Measurements from ENCODE around the gene CREB5.

CREB5 gene

GRCh38 chr7:28649811-28650210 is 237.5 kb downstream of the CREB5 start:
- no peak for DNase-seq

GRCh38 chr7:28654110-28654509 is 241.8 kb downstream of the CREB5 start:
- DNase-seq: no peak

- no peak for DNase-seq
Measured at GRCh38 chr7:28656529-28656928, 244.2 kb downstream of the CREB5 start.

DNA sequence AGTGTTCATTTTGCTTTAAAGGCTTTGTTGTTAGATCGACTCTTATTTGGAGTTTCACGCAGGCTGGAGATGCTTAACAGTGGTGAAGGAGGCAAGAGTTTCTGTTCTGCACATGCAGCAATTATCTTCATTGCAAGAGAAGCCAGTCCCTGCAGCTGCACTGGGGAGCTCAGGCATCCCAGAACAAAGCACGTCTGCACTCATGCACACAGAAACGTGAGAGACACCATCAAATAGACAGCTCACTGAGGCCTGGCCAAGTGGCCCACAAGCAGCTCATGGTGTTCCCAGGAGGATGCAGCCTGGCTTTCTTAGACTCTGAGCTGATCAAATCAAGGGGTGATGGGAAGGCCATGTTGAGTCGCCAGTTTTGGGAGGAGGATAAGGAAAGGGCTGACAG is 246.1 kb downstream of the CREB5 start:
- no peak for DNase-seq

GRCh38 chr7:28660132-28660531 is 247.8 kb downstream of the CREB5 start:
- no peak for DNase-seq

- no peak for DNase-seq
Measured at GRCh38 chr7:28661826-28662595, 249.7 kb downstream of the CREB5 start.

GRCh38 chr7:28666154-28666553 is 253.8 kb downstream of the CREB5 start:
- no peak for DNase-seq

GRCh38 chr7:28668085-28668484 is 255.8 kb downstream of the CREB5 start:
- DNase-seq: no peak

GRCh38 chr7:28669330-28669729 is 257.0 kb downstream of the CREB5 start:
- no peak for DNase-seq

- no peak for DNase-seq
Measured at GRCh38 chr7:28671526-28671925, 259.2 kb downstream of the CREB5 start.

GRCh38 chr7:28672397-28672797 is 260.1 kb downstream of the CREB5 start:
- no peak for DNase-seq

DNA sequence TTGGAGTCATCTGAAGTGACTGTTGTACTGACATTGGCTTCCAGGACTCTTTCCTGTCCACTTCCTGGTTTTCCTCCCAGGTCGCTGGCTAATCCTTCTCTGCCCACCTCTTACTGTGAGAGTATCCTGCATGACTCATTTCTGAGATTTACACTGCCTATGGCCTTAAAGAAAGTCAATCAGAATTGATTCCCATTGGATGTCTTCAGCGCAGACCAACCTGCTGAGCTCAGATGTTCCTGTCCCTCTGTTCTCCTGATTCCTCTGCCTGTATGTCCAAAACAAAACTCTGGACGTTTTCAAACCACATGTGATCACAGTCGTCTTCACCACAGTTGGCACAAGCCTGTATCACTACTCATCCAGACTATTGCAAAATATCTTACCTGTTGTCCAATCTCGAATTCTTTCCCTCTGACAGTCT is 262.1 kb downstream of the CREB5 start:
- DNase-seq: no peak

- DNase-seq: no peak
Measured at GRCh38 chr7:28675429-28675828, 263.1 kb downstream of the CREB5 start.

GRCh38 chr7:28677668-28678067 is 265.4 kb downstream of the CREB5 start:
- no peak for DNase-seq

- no peak for DNase-seq
Measured at GRCh38 chr7:28678431-28678965, 266.2 kb downstream of the CREB5 start.

- DNase-seq: no peak
Measured at GRCh38 chr7:28681693-28682310, 269.5 kb downstream of the CREB5 start.

- no peak for DNase-seq
Measured at GRCh38 chr7:28682801-28683200, 270.5 kb downstream of the CREB5 start.

- no peak for DNase-seq
Measured at GRCh38 chr7:28684650-28685241, 272.4 kb downstream of the CREB5 start.

DNA sequence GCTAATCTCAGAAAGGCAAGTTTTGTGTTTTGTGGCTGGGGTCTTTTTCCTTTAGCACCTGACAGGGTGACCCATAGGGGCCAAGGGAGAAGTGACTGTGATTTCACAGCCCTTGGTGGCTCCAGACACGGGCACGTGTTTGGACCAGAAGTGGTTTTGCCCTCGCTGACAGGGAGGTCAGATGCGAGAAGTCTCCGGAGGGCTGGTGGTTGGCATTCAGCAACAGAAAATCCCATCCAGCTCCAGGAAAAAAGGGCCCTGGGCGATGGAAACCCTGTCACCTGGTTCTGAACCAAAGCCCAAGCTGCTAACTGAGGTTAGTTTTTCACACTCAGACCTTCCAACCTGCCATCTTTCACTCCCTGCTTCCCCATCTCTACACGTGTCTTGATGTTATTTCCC is 272.9 kb downstream of the CREB5 start:
- no peak for DNase-seq

DNA sequence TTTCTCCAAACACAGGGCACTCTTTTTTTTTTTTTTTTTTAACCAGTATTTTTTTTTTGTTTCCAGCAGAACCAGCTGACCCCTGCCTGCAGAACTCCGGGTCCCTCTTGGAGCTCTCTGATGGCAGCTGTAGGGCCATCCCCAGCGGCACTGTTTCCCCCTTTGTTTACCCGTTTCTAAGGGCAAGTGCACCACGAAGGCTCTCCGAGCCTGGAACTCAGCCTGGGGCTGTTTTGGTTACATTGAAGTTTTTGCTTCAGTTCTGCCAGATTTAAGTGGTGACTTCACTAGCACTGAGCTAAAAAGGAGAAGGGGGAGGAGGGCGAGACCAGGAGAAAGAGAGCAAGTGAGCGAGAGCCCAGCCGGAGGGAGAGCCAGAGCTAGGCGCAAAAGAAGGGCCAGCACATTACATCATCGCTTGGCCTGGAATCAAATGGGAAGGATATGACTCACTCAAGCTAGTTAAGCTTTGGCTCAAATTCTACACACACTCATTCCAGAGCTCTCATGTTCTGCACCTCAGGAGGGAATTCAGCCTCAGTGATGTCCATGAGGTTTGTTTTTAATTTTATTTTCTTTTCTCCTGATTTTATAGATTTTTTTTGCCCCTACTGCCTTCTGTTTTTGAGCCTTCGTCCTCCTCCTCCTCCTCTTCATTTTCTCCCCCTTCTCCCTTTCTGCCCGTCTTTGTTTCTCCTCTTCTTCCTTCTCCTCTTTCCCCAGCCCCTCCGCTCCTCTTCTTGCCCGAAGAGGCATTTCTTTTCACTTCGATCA is 273.5 kb downstream of the CREB5 start:
- DNase-seq: peak; percentile 89

- no peak for DNase-seq
Measured at GRCh38 chr7:28686418-28686800, 274.1 kb downstream of the CREB5 start.

GRCh38 chr7:28687537-28687936 is 275.2 kb downstream of the CREB5 start:
- DNase-seq: no peak

GRCh38 chr7:28688174-28688573 is 275.9 kb downstream of the CREB5 start:
- no peak for DNase-seq
